Thoracic aorta (tissue), 2 donors: ENCODE results near the gene USB1. TPM values are rescaled to one million over a fixed set of nuclear protein-coding genes. Genes with fewer than 3 reads are reported as not detected.

Experiments used
- ATAC-seq: fragments of 150-250 bp; one replicate; pipeline ENCODE4 v1.8.0; 2017; ENCODE audit warnings: low read depth; ENCODE audit not compliant: insufficient number of reproducible peaks, low FRiP score
- DNase-seq: peaks from one replicate; pipeline ENCODE4 v3.0.0-alpha.2; 2020; ENCODE audit warnings: low spot score
- H3K27ac ChIP-seq, 2 donors: fragments of 200-600 bp; sonication (generic); 1 replicate in 1 of 2; 2 replicates in 1 of 2; pipeline ENCODE4 v1.5.1; 2016; ENCODE audit warnings: mild to moderate bottlenecking in 2 of 2, moderate library complexity in 2 of 2
- H3K27me3 ChIP-seq: fragments of 200-600 bp; sonication (generic); replicated peaks from 2 replicates; pipeline ENCODE4 v1.6.0; 2016; ENCODE audit warnings: mild to moderate bottlenecking; ENCODE audit not compliant: insufficient read depth
- H3K36me3 ChIP-seq: fragments of 200-600 bp; sonication (generic); one replicate; pipeline ENCODE4 v1.5.1; 2016
- H3K4me1 ChIP-seq, 2 donors: fragments of 200-600 bp; sonication (generic); 1 replicate in 1 of 2; 2 replicates in 1 of 2; pipeline versions ENCODE4 v1.5.1 to v1.6.0; 2016; ENCODE audit warnings: low read depth in 2 of 2, mild to moderate bottlenecking in 1 of 2; ENCODE audit not compliant: control insufficient read depth in 1 of 2
- H3K4me3 ChIP-seq: fragments of 200-600 bp; sonication (generic); 2 replicates; pipeline ENCODE4 v1.5.1; 2016; ENCODE audit warnings: mild to moderate bottlenecking
- H3K9me3 ChIP-seq: fragments of 200-600 bp; sonication (generic); 2 replicates; pipeline ENCODE4 v1.5.1; 2016
- CTCF ChIP-seq: fragments of 200-600 bp; sonication (generic); IDR thresholded peaks from one replicate; pipeline ENCODE4 v1.5.1; 2019; ENCODE audit warnings: antibody characterized with exemption
- total RNA-seq, 2 donors: library from RNA; depleted of rRNA; stranded (reverse); fragments of >200 nt; gene quantifications; one replicate each; pipeline versions ENCODE4 v1.1.0 to v1.2.3, GENCODE V29; 2016

Gene USB1
- total RNA-seq, 2 donors from 2014 or later: 55.9 to 90.3 TPM

- TF ChIP-seq CTCF: no peak
- Histone ChIP-seq H3K27ac (no peak overlapping the region), H3K27me3 (no peaks in the 10 kb centered on the region), H3K4me3 (no peak overlapping the region), H3K9me3 (no peaks in the 10 kb centered on the region), H3K4me1 (no peaks in the 10 kb centered on the region), H3K36me3 (no peaks in the 10 kb centered on the region)
- ATAC-seq (no peak), DNase-seq (no peak)
These were observed 41.4 kb upstream of the USB1 start for GRCh38 chr16:57959804-57960203.

- ATAC-seq (no peak), DNase-seq (no peak)
- no peak for TF ChIP-seq CTCF
These were observed 40.9 kb upstream of the USB1 start for GRCh38 chr16:57960310-57960709.

GRCh38 chr16:57960826-57961472, 40.3 kb upstream of the USB1 start:
- Histone ChIP-seq H3K27me3 (no peaks in the 10 kb centered on the region), H3K36me3 (no peaks in the 10 kb centered on the region), H3K9me3 (no peaks in the 10 kb centered on the region), H3K27ac (no peak overlapping the region), H3K4me3 (no peak overlapping the region), H3K4me1 (no peaks in the 10 kb centered on the region)
- ATAC-seq (no peak), DNase-seq (no peak)
- no peak for TF ChIP-seq CTCF

More at GRCh38 chr16:57960310-57960709, 40.9 kb upstream of the USB1 start:
- H3K27me3 ChIP-seq: no peaks in the 10 kb centered on the region
- H3K9me3 ChIP-seq: no peaks in the 10 kb centered on the region
- H3K4me3 ChIP-seq: no peak overlapping the region
- H3K36me3 ChIP-seq: no peaks in the 10 kb centered on the region
- H3K27ac ChIP-seq: no peak overlapping the region
- no peaks in the 10 kb centered on the region for H3K4me1 ChIP-seq

- no peak overlapping the region for H3K27ac ChIP-seq
- no peak for ATAC-seq
- DNase-seq: no peak
- H3K4me3 ChIP-seq: no peak overlapping the region
- no peaks in the 10 kb centered on the region for H3K9me3 ChIP-seq
- TF ChIP-seq CTCF: no peak
- no peaks in the 10 kb centered on the region for H3K27me3 ChIP-seq
- peaks cover 0 to 4% of the 10 kb centered on the region in 2 donors for H3K4me1 ChIP-seq
- H3K36me3 ChIP-seq: no peaks in the 10 kb centered on the region
These were observed 39.7 kb upstream of the USB1 start for GRCh38 chr16:57961538-57961937.

- H3K27ac ChIP-seq: no peak overlapping the region
- H3K4me1 ChIP-seq: peaks cover 0 to 4% of the 10 kb centered on the region in 2 donors
- H3K27me3 ChIP-seq: no peaks in the 10 kb centered on the region
- no peak for TF ChIP-seq CTCF
- H3K36me3 ChIP-seq: no peaks in the 10 kb centered on the region
- no peak overlapping the region for H3K4me3 ChIP-seq
- H3K9me3 ChIP-seq: no peaks in the 10 kb centered on the region
- no peak for ATAC-seq
- DNase-seq: no peak
These were observed 39.2 kb upstream of the USB1 start for GRCh38 chr16:57962046-57962445.
